Heart right ventricle (tissue), 16 donors: ENCODE data around the gene TMEM273. TPM values are rescaled to one million over a fixed set of nuclear protein-coding genes. Genes with fewer than 3 reads are reported as not detected.

ENCODE experiments used
- ATAC-seq, 8 donors: fragments of 200-7000 bp; cut with Tn5 transposase; one replicate each; pipeline ENCODE4 v1.9.1; 2020; ENCODE audit warnings: mild to moderate bottlenecking in 8 of 8, moderate library complexity in 8 of 8, moderate number of reproducible peaks in 1 of 8
- DNase-seq, 2 donors: peaks; one replicate each; pipeline ENCODE4 v3.0.0-alpha.2; 2020
- H3K27ac ChIP-seq, 10 donors: fragments of 200-600 bp; sonication (generic) in 2 of 10; one replicate each; pipeline versions ENCODE4 v1.5.0 to v1.8.0; 2020 to 2022; ENCODE audit warnings: mild to moderate bottlenecking in 3 of 10
- H3K27me3 ChIP-seq, 7 donors: fragments of 200-600 bp; one replicate each; pipeline ENCODE4 v1.8.0; 2021 to 2022; ENCODE audit warnings: mild to moderate bottlenecking in 2 of 7
- H3K36me3 ChIP-seq, 9 donors: fragments of 200-600 bp; sonication (generic) in 1 of 9; one replicate each; pipeline versions ENCODE4 v1.5.0 to v1.8.0; 2020 to 2022; ENCODE audit warnings: mild to moderate bottlenecking in 2 of 9
- H3K4me1 ChIP-seq, 9 donors: fragments of 200-600 bp; sonication (generic) in 1 of 9; one replicate each; pipeline versions ENCODE4 v1.5.0 to v1.8.0; 2020 to 2022; ENCODE audit warnings: mild to moderate bottlenecking in 4 of 9
- H3K4me3 ChIP-seq, 10 donors: fragments of 200-600 bp; sonication (generic) in 2 of 10; one replicate each; pipeline versions ENCODE4 v1.5.0 to v1.8.0; 2020 to 2022; ENCODE audit warnings: mild to moderate bottlenecking in 7 of 10, moderate library complexity in 2 of 10
- H3K9me3 ChIP-seq, 11 donors: fragments of 200-600 bp in 10 of 11; sonication (generic) in 2 of 11; one replicate each; pipeline versions ENCODE4 v1.5.0 to v1.8.0; 2013 to 2022; ENCODE audit warnings: mild to moderate bottlenecking in 2 of 11, control low read depth in 1 of 11, moderate library complexity in 1 of 11
- whole genome bisulfite sequencing, 2 donors: extraction: QIAGEN DNeasy Blood & Tissue Kit; methylation state at CpG; one replicate each; pipeline ENCODE4 v1.1.7; 2013; ENCODE audit warnings: inconsistent platforms in 1 of 2; 5-methylcytosine and 5-hydroxymethylcytosine counted together
- intact Hi-C, 10 donors: fragments of 100-400 bp; cut with DNase I; formaldehyde crosslinking; loops; one replicate each; pipeline versions ENCODE4 v1.11.1 to v1.14.2; 2022
- polyA plus RNA-seq, 2 donors: library from polyadenylated mRNA; stranded (reverse); fragments of 200-250 nt; gene quantifications; one replicate each; pipeline ENCODE4 v1.2.3, GENCODE V29; 2013
- total RNA-seq, 10 donors: library from RNA; stranded (reverse); fragmentation: NEBNext Ultra II Directional in 3 of 10; extraction: Animal tissue kit (Norgen Biotek cat#: 25700) in 3 of 10; gene quantifications; one replicate each; pipeline versions ENCODE4 v1.2.1 to v1.2.4, GENCODE V29; 2021 to 2023
- TF ChIP-seq, protein P1 (sequence below), 9 donors: fragments of 200-600 bp; sonication (generic) in 2 of 9; IDR thresholded peaks; one replicate each; pipeline versions ENCODE4 v1.5.0 to v1.8.0; 2021 to 2022; ENCODE audit warnings: antibody characterized with exemption in 9 of 9, mild to moderate bottlenecking in 5 of 9, moderate library complexity in 1 of 9
- donor health status: Arrhythmogenic right ventricular cardiomyopathy.
- donor health status: ischemic (EF 13 %, LVEDD 7.1; RV severe dilation, severe dysfunction).
- donor health status: healthy with polysubstance abuse.
- donor health status: DM: no; HTN: yes; CAD: no.
- donor health status: DM: no; HTN: no; CAD: no.
- donor health status: ischemic (EF 25% LVEDD 6.9; RV normal size, moderate dysfunction).
- donor health status: ischemic (EF 25% LVEDD 5.7; RV mildly dilated, moderate dysfunction).
- donor health status: healthy.
- donor health status: DM: yes; HTN: yes; CAD: no.
- donor health status: Ischemic cardiomyopathy.
- donor health status: ischemic (EF 35%, LVEDD 5.7; RV mildly dilated, moderate dysfunction).
- donor health status: nonischemic (EF 11% LVEDD 7.7; RV severe dilation, severe dysfunction).
- donor health status: DM: yes; HTN: yes; CAD: no.
- donor health status: PGD.
- donor health status: ischemic (EF 29% LVEDD 5.4; RV normal size, mild dysfunction).
- donor health status: nonischemic (EF 23%, LVEDD 6.1; RV moderate dilation, normal function).

The TMEM273 gene
- total and polyA plus RNA-seq, 12 donors: 10.9 to 28.5 (median 19.0) TPM

- TF ChIP-seq, protein P1, sequence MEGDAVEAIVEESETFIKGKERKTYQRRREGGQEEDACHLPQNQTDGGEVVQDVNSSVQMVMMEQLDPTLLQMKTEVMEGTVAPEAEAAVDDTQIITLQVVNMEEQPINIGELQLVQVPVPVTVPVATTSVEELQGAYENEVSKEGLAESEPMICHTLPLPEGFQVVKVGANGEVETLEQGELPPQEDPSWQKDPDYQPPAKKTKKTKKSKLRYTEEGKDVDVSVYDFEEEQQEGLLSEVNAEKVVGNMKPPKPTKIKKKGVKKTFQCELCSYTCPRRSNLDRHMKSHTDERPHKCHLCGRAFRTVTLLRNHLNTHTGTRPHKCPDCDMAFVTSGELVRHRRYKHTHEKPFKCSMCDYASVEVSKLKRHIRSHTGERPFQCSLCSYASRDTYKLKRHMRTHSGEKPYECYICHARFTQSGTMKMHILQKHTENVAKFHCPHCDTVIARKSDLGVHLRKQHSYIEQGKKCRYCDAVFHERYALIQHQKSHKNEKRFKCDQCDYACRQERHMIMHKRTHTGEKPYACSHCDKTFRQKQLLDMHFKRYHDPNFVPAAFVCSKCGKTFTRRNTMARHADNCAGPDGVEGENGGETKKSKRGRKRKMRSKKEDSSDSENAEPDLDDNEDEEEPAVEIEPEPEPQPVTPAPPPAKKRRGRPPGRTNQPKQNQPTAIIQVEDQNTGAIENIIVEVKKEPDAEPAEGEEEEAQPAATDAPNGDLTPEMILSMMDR (IDR thresholded peaks at IDR 0.05): no peak
- Histone ChIP-seq H3K4me1 (peaks cover 0 to 26% (median 10%) of the 10 kb centered on the region in 9 donors), H3K36me3 (no peaks in the 10 kb centered on the region), H3K27ac (peak overlapping the region in 5 of 10 donors; percentile 24 to 53 (median 38)), H3K9me3 (peaks cover 0 to 5% (median 0%) of the 10 kb centered on the region in 11 donors), H3K4me3 (no peak overlapping the region), H3K27me3 (no peaks in the 10 kb centered on the region)
- intact Hi-C loops: loop anchor here in 4 of 10 donors (2.0 to 10.0 kb wide), 3 partner anchors 47 to 72 kb away; partner anchors contain the start of gene C10orf71 (in 3 of the 4)
- peak; percentile 55 to 88 (median 74) for ATAC-seq
- peak in 1 of 2 donors; percentile 31 for DNase-seq
- WGBS, 2 donors: 42 to 54% methylated on average over 12 of the region's 12 CpGs
Measured at GRCh38 chr10:49225218-49225876, 37.2 kb upstream of the TMEM273 start.

DNA sequence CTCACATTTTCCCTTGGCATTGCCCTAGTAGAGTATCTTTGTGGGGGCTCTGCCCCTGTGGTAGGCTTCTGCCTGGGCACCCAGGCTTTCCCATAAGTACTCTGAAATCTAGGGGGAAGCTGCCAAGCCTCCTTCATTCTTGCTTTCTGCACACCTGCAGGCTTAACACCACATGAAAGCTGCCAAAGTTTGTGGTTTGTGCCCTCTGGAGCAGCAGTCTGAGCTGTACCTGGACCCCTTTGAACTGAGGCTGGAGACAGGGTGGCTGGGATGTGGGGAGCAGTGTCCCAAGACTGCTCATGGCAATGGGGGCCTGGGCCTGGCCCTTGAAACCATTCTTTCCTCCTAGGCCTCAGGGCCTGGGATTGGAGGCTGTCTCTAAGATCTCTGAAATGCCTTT, 35.0 kb upstream of the TMEM273 start:
- Histone ChIP-seq H3K27me3 (no peaks in the 10 kb centered on the region), H3K4me3 (no peak overlapping the region), H3K36me3 (no peaks in the 10 kb centered on the region), H3K27ac (no peak overlapping the region), H3K9me3 (peaks cover 0 to 5% (median 0%) of the 10 kb centered on the region in 11 donors), H3K4me1 (peaks cover 0 to 30% (median 10%) of the 10 kb centered on the region in 9 donors)
- no peak for DNase-seq
- ATAC-seq: no peak
- intact Hi-C loops: loop anchor here in 1 of 10 donors (10.0 kb wide), 1 partner anchor 72 kb away; the partner anchor contains the start of gene C10orf71
- TF ChIP-seq, protein P1 (IDR thresholded peaks at IDR 0.05): no peak

DNA sequence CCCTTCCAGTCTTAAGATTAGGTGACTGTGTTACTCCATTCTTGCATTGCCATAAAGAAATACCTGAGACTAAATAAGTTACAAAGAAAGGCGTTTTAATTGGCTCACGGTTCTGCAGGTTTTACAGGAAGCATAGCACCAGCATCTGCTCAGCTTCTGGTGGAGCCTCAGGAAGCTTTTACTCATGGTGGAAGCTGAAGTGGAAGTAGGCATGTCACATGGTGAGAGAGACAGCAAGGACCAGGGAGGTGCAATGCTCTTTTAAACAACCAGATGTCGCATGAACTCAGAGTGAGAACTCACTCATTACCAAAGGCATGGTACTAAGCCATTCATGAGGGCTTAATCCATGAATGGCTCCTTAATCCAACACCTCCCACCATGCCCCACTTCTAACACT, 34.0 kb upstream of the TMEM273 start:
- H3K27me3 ChIP-seq: no peaks in the 10 kb centered on the region
- peaks cover 0 to 5% (median 0%) of the 10 kb centered on the region in 11 donors for H3K9me3 ChIP-seq
- intact Hi-C loops: loop anchor here in 1 of 10 donors (10.0 kb wide), 1 partner anchor 73 kb away; the partner anchor contains the start of gene C10orf71
- ATAC-seq: no peak
- no peak for DNase-seq
- TF ChIP-seq, protein P1 (IDR thresholded peaks at IDR 0.05): no peak
- H3K4me3 ChIP-seq: no peak overlapping the region
- H3K4me1 ChIP-seq: peaks cover 0 to 22% (median 10%) of the 10 kb centered on the region in 9 donors
- 96% methylated on average over 3 of the region's 3 CpGs for WGBS, 2 donors
- H3K27ac ChIP-seq: no peak overlapping the region
- H3K36me3 ChIP-seq: no peaks in the 10 kb centered on the region

DNA sequence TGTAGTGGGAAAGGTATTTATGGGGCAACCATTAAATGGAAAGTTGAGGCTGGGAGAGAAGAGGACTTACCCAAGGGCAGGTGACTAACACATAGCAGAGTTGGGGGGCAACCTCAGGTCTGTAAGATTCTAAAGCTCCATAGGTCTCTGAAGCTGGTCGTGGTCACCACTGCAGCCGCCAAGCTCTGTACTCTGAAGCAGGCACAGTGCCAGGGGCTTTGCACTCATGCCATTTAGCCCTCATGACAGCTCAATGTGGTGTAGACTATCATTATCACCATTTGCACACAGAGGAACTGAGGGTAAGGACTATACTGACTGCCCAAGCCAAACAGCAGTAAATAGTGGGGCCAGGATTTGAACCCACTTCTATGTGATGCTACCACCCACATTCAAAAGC, 32.5 kb upstream of the TMEM273 start:
- Histone ChIP-seq H3K27me3 (no peaks in the 10 kb centered on the region), H3K9me3 (peaks cover 0 to 5% (median 0%) of the 10 kb centered on the region in 11 donors), H3K36me3 (no peaks in the 10 kb centered on the region), H3K27ac (no peak overlapping the region), H3K4me3 (no peak overlapping the region), H3K4me1 (peaks cover 0 to 17% (median 8%) of the 10 kb centered on the region in 9 donors)
- intact Hi-C loops: loop anchor here in 1 of 10 donors (10.0 kb wide), 1 partner anchor 74 kb away; the partner anchor contains the start of gene C10orf71
- TF ChIP-seq, protein P1 (IDR thresholded peaks at IDR 0.05): no peak
- ATAC-seq: no peak
- WGBS, 2 donors: 52 to 62% methylated on average over 2 of the region's 2 CpGs
- DNase-seq: peak in 1 of 2 donors; percentile 33
